Midbrain (tissue), 1 donor: ENCODE results near the gene SLC22A5.
"Not testable (repeated sequence)": the region's sequence is repeated elsewhere in the genome, so short reads cannot be mapped to it uniquely, and the experiment has no call there.

Experiments
- DNase-seq: peaks from one replicate; lab custom pipeline; 2025; lab: John Stamatoyannopoulos, UW

Gene SLC22A5

GRCh38 chr5:132388244-132389050 is 18.9 kb downstream of the SLC22A5 start:
- no peak for DNase-seq

GRCh38 chr5:132389051-132389331 is 19.5 kb downstream of the SLC22A5 start:
- no peak for DNase-seq

- no peak for DNase-seq
Measured at GRCh38 chr5:132389585-132390286, 20.2 kb downstream of the SLC22A5 start.

- no peak for DNase-seq
Measured at GRCh38 chr5:132391247-132391646, 21.7 kb downstream of the SLC22A5 start.

GRCh38 chr5:132391870-132392269 is 22.4 kb downstream of the SLC22A5 start:
- DNase-seq = no peak

- DNase-seq = no peak
Measured at GRCh38 chr5:132392411-132392810, 22.9 kb downstream of the SLC22A5 start.

GRCh38 chr5:132392978-132393825 is 23.7 kb downstream of the SLC22A5 start:
- DNase-seq = no peak

- DNase-seq = no peak
Measured at GRCh38 chr5:132394667-132395259, 25.3 kb downstream of the SLC22A5 start.

GRCh38 chr5:132396589-132397031 is 27.1 kb downstream of the SLC22A5 start:
- DNase-seq = no peak

- DNase-seq = no peak
Measured at GRCh38 chr5:132397224-132397623, 27.7 kb downstream of the SLC22A5 start.

GRCh38 chr5:132397936-132398675 is 28.6 kb downstream of the SLC22A5 start:
- DNase-seq = not testable (repeated sequence)

- DNase-seq = not testable (repeated sequence)
Measured at GRCh38 chr5:132404041-132404440, 34.5 kb downstream of the SLC22A5 start.

GRCh38 chr5:132405646-132406045 is 36.1 kb downstream of the SLC22A5 start:
- no peak for DNase-seq

- DNase-seq = no peak
Measured at GRCh38 chr5:132406144-132406783, 36.8 kb downstream of the SLC22A5 start.

GRCh38 chr5:132407970-132408369 is 38.5 kb downstream of the SLC22A5 start:
- no peak for DNase-seq

- no peak for DNase-seq
Measured at GRCh38 chr5:132408456-132408855, 38.9 kb downstream of the SLC22A5 start.

GRCh38 chr5:132408965-132409364 is 39.5 kb downstream of the SLC22A5 start:
- no peak for DNase-seq

GRCh38 chr5:132410451-132411303 is 41.2 kb downstream of the SLC22A5 start:
- DNase-seq = peak; percentile 82

- DNase-seq = peak; percentile 66
Measured at GRCh38 chr5:132411304-132412013, 41.9 kb downstream of the SLC22A5 start.
